ENCODE data around the gene BAZ2B. TPM values are rescaled to one million over a fixed set of nuclear protein-coding genes. Genes with fewer than 3 reads are reported as not detected.
A peak's percentile ranks its signal among the peaks of the same experiment; 100 is the strongest.

Gene BAZ2B
- total and polyA plus RNA-seq, 9 of the 15 experiments (the other 6 are each of a cell fraction or from before 2014, with no cell fraction given), result 7.5 to 38.6 (median 19.8) TPM

- TF ChIP-seq ZNF57 (CRISPR knock-in tag; IDR thresholded peaks at IDR 0.05) (no peak), RAD21 (CRISPR knock-in tag; conservative IDR thresholded peaks at IDR 0.05 in 1 of 2, IDR thresholded peaks at IDR 0.05 in 1 of 2) (peak in 1 of 2 experiments; percentile 17; a peak in 1 of 4 replicates)
- TF ChIP-seq, protein P1, sequence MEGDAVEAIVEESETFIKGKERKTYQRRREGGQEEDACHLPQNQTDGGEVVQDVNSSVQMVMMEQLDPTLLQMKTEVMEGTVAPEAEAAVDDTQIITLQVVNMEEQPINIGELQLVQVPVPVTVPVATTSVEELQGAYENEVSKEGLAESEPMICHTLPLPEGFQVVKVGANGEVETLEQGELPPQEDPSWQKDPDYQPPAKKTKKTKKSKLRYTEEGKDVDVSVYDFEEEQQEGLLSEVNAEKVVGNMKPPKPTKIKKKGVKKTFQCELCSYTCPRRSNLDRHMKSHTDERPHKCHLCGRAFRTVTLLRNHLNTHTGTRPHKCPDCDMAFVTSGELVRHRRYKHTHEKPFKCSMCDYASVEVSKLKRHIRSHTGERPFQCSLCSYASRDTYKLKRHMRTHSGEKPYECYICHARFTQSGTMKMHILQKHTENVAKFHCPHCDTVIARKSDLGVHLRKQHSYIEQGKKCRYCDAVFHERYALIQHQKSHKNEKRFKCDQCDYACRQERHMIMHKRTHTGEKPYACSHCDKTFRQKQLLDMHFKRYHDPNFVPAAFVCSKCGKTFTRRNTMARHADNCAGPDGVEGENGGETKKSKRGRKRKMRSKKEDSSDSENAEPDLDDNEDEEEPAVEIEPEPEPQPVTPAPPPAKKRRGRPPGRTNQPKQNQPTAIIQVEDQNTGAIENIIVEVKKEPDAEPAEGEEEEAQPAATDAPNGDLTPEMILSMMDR (IDR thresholded peaks at IDR 0.05 in 2 of 3, conservative IDR thresholded peaks at IDR 0.05 in 1 of 3; ENCODE audit: insufficient read depth in 2 of 3, low read depth in 1 of 3, low read length in 3 of 3), result peak; percentile 8 to 14 (median 11); a peak in 1 of 6 replicates
- H3K9me3 ChIP-seq (replicated peaks; ENCODE audit: control insufficient read depth, insufficient read depth, low read depth, low read length), result no peaks in the 10 kb centered on the region
- H3K79me2 ChIP-seq (ENCODE audit: control insufficient read depth, insufficient read depth, low read length), result no peaks in the 10 kb centered on the region
- FAIRE-seq, result no peak
- no peak overlapping the region for H3K9ac ChIP-seq (ENCODE audit: insufficient read depth in 1 of 2, low read depth in 2 of 2, low read length in 2 of 2)
- CTCF ChIA-PET (ENCODE audit: low intra/inter-chr PET ratio), result no interaction called here
- no peaks in the 10 kb centered on the region for H4K20me1 ChIP-seq (replicated peaks; ENCODE audit: control insufficient read depth, insufficient read depth, low read length)
- POLR2A ChIA-PET, result interaction anchor here (0.7 kb wide), 1 partner anchor 243 kb away, joined by 3 read pairs; no protein-coding TSS in a partner anchor
- intact Hi-C loops (cut with micrococcal nuclease) (loop anchor here (5.0 kb wide), 1 partner anchor 264 kb away; no protein-coding TSS in a partner anchor), in situ Hi-C loops (cut with MboI) (no loop called here)
- WGBS (ENCODE audit: insufficient coverage, low coverage, missing lambda C conversion rate), result 35% methylated on average over 2 of the region's 2 CpGs
- DNase-seq (ENCODE audit: extremely low read depth in 1 of 4, low spot score in 3 of 4), result no peak
- no peaks in the 10 kb centered on the region for H3K27me3 ChIP-seq (ENCODE audit: control insufficient read depth in 2 of 2, insufficient read depth in 2 of 2, low read length in 2 of 2)
- no peak overlapping the region for H2AFZ ChIP-seq (ENCODE audit: low read depth, low read length)
- H3K4me1 ChIP-seq (replicated peaks in 1 of 2; ENCODE audit: control insufficient read depth in 2 of 2, insufficient read depth in 2 of 2, low read length in 2 of 2), result peaks cover 0 to 14% of the 10 kb centered on the region in 2 experiments; a peak in 3 of 5 replicates
- no peaks in the 10 kb centered on the region for H3K36me3 ChIP-seq (ENCODE audit: control insufficient read depth, insufficient read depth, low read length)
- ATAC-seq, result peak; percentile 58; the same call in 2 of the 3 replicates
- BruUV-seq (replicated peaks), result no TSS peak
- H3K4me3 ChIP-seq, result no peak overlapping the region
- no peak overlapping the region for H3K27ac ChIP-seq (ENCODE audit: extremely low read depth, low read depth, low read length)
- no peaks in the 10 kb centered on the region for H3K9me1 ChIP-seq (ENCODE audit: control insufficient read depth, insufficient read depth, low read length)
- no peak overlapping the region for H3K4me2 ChIP-seq (ENCODE audit: insufficient read depth, low read length)
Measured at GRCh38 chr2:159471340-159471739, 145.0 kb downstream of the BAZ2B start.

Measured in K562 (cell line).